Naive thymus-derived CD4-positive, alpha-beta T cell (primary cell): ENCODE results near the gene EPHA5. TPM values are rescaled to one million over a fixed set of nuclear protein-coding genes. Genes with fewer than 3 reads are reported as not detected.

Source experiments
- ATAC-seq: fragments of 150-1000 bp; cut with Tn5 transposase; 2 replicates; pipeline ENCODE4 v1.10.0; 2021; ENCODE audit warnings: mild to moderate bottlenecking, moderate library complexity
- CTCF ChIA-PET: fragments of 350-600 bp; sonication (Branson Sonifier 250); formaldehyde crosslinking; loops from one replicate; lab custom pipeline; 2021; ENCODE audit warnings: antibody characterized with exemption; lab: Charles Lee
- POLR2A ChIA-PET: fragments of 350-600 bp; sonication (Branson Sonifier 250); formaldehyde crosslinking; loops from one replicate; lab custom pipeline; 2021; ENCODE audit warnings: antibody characterized with exemption, inconsistent platforms; lab: Charles Lee
- DNase-seq, 9 donors: peaks; one replicate each; pipeline versions ENCODE4 v3.0.0 to v3.0.0-alpha.2; 2020 to 2022; ENCODE audit warnings: mixed read lengths in 1 of 9
- H3K27ac ChIP-seq: one replicate; pipeline ENCODE4 v1.7.0; 2013; ENCODE audit warnings: mild to moderate bottlenecking, low read depth, low read length, moderate library complexity
- H3K27me3 ChIP-seq, 2 donors: one replicate each; pipeline ENCODE4 v1.7.0; 2013; ENCODE audit warnings: low read length in 2 of 2, mild to moderate bottlenecking in 2 of 2, moderate library complexity in 2 of 2; ENCODE audit not compliant: control insufficient read depth in 2 of 2, insufficient read depth in 2 of 2
- H3K36me3 ChIP-seq, 3 experiments: 1 replicate in 2 of 3; 2 replicates in 1 of 3; pipeline ENCODE4 v1.7.0; 2013; ENCODE audit warnings: low read length in 3 of 3, mild to moderate bottlenecking in 3 of 3, moderate library complexity in 1 of 3; ENCODE audit not compliant: insufficient read depth in 3 of 3, control insufficient read depth in 2 of 3
- H3K4me1 ChIP-seq, 2 donors: one replicate each; pipeline ENCODE4 v1.7.0; 2013; ENCODE audit warnings: low read length in 2 of 2, mild to moderate bottlenecking in 2 of 2, moderate library complexity in 1 of 2; ENCODE audit not compliant: control insufficient read depth in 2 of 2, insufficient read depth in 2 of 2
- H3K4me3 ChIP-seq: 2 replicates; pipeline ENCODE4 v1.7.0; 2013; ENCODE audit warnings: mild to moderate bottlenecking, low read length
- H3K9me3 ChIP-seq, 3 experiments: 1 replicate in 2 of 3; 2 replicates in 1 of 3; pipeline ENCODE4 v1.7.0; 2013; ENCODE audit warnings: low read length in 3 of 3; ENCODE audit not compliant: control insufficient read depth in 2 of 3
- H3K27ac Mint-ChIP-seq, 9 donors: one replicate each; pipeline ENCODE4 v1.8.0; 2020 to 2022; ENCODE audit warnings: mixed read lengths in 9 of 9, mild to moderate bottlenecking in 8 of 9, moderate library complexity in 5 of 9, inconsistent platforms in 2 of 9
- H3K27me3 Mint-ChIP-seq, 5 donors: one replicate each; pipeline ENCODE4 v1.8.0; 2021 to 2022; ENCODE audit warnings: mixed read lengths in 5 of 5, mild to moderate bottlenecking in 1 of 5
- H3K36me3 Mint-ChIP-seq, 5 donors: one replicate each; pipeline ENCODE4 v1.8.0; 2020 to 2022; ENCODE audit warnings: mixed read lengths in 5 of 5, mild to moderate bottlenecking in 3 of 5, inconsistent platforms in 1 of 5
- H3K4me1 Mint-ChIP-seq, 7 donors: one replicate each; pipeline ENCODE4 v1.8.0; 2020 to 2022; ENCODE audit warnings: mixed read lengths in 7 of 7, mild to moderate bottlenecking in 3 of 7, inconsistent platforms in 1 of 7
- H3K4me3 Mint-ChIP-seq, 10 donors: one replicate each; pipeline ENCODE4 v1.8.0; 2020 to 2022; ENCODE audit warnings: mild to moderate bottlenecking in 10 of 10, mixed read lengths in 10 of 10, moderate library complexity in 6 of 10, inconsistent platforms in 2 of 10
- H3K9me3 Mint-ChIP-seq, 11 donors: one replicate each; pipeline ENCODE4 v1.8.0; 2020 to 2022; ENCODE audit warnings: mixed read lengths in 11 of 11, mild to moderate bottlenecking in 4 of 11, inconsistent platforms in 1 of 11, moderate library complexity in 1 of 11
- intact Hi-C, 2 donors: fragments of 100-400 bp; cut with micrococcal nuclease; formaldehyde crosslinking; loops; one replicate each; pipeline ENCODE4 v1.15.1; 2023
- polyA plus RNA-seq, 2 donors: library from polyadenylated mRNA; unstranded; fragments of 300-500 nt; fragmentation: Illumina TruSeq; gene quantifications; one replicate each; pipeline ENCODE4 v1.2.3, GENCODE V29; 2021
- total RNA-seq, 6 experiments: library from RNA in 5 of 6; stranded (reverse) in 5 of 6; gene quantifications; 1 replicate in 5 of 6; 2 replicates in 1 of 6; pipeline ENCODE4 v1.2.3 and lab custom pipeline; 2021 to 2026

Gene EPHA5
- total and polyA plus RNA-seq, 7 experiments from 2014 or later = not detected

DNA sequence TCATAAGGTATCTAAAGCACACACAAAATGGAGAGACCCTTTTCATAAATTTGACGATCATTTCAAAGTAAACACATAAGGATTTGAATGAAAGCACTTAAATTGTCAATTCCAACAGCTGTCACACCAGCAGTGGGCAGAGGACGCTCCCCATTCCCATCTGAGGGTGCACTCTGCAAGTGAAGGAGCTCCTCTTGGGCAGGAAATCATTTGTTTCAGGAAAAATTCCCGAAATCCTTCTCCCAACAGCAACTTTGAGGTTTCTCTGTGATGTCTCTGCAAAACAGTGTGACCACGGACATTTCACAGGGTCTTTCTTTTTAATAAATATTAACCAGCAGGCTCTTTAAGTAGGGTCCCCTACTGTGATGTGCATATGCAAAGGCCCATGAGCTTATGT is 111.0 kb downstream of the EPHA5 start:
- Histone ChIP-seq H3K27me3 (no peaks in the 10 kb centered on the region), H3K27ac (no peak overlapping the region), H3K4me3 (no peak overlapping the region), H3K4me1 (no peaks in the 10 kb centered on the region), H3K36me3 (no peaks in the 10 kb centered on the region), H3K9me3 (no peaks in the 10 kb centered on the region)
- no peak for ATAC-seq
- Mint-ChIP-seq H3K36me3 (no peaks in the 10 kb centered on the region), H3K4me1 (no peaks in the 10 kb centered on the region), H3K27ac (no peak overlapping the region), H3K9me3 (peaks cover 0 to 5% (median 0%) of the 10 kb centered on the region in 11 donors), H3K4me3 (no peak overlapping the region), H3K27me3 (no peaks in the 10 kb centered on the region)
- ChIA-PET POLR2A (no interaction called here), CTCF (no interaction called here)
- no peak for DNase-seq
- intact Hi-C loops = no loop called here

- H3K4me1 Mint-ChIP-seq = no peaks in the 10 kb centered on the region
- peaks cover 0 to under 1% (median 0%) of the 10 kb centered on the region in 5 donors for H3K36me3 Mint-ChIP-seq
- H3K27me3 ChIP-seq = no peaks in the 10 kb centered on the region
Measured at GRCh38 chr4:65552057-65552456, 118.2 kb downstream of the EPHA5 start.

GRCh38 chr4:65550500-65550899 is 119.8 kb downstream of the EPHA5 start:
- H3K27ac Mint-ChIP-seq = no peak overlapping the region
- peaks cover 0 to 4% (median 0%) of the 10 kb centered on the region in 5 donors for H3K36me3 Mint-ChIP-seq
- no peak overlapping the region for H3K27ac ChIP-seq
- H3K36me3 ChIP-seq = no peaks in the 10 kb centered on the region
- no peaks in the 10 kb centered on the region for H3K4me1 Mint-ChIP-seq
- H3K27me3 Mint-ChIP-seq = no peaks in the 10 kb centered on the region
- no peak for ATAC-seq
- peaks cover 0 to 10% (median 3%) of the 10 kb centered on the region in 11 donors for H3K9me3 Mint-ChIP-seq
- H3K9me3 ChIP-seq = no peaks in the 10 kb centered on the region
- CTCF ChIA-PET = no interaction called here
- H3K27me3 ChIP-seq = no peaks in the 10 kb centered on the region
- H3K4me3 ChIP-seq = no peak overlapping the region
- intact Hi-C loops = no loop called here
- POLR2A ChIA-PET = no interaction called here
- no peaks in the 10 kb centered on the region for H3K4me1 ChIP-seq
- no peak for DNase-seq
- H3K4me3 Mint-ChIP-seq = no peak overlapping the region

More at GRCh38 chr4:65552057-65552456, 118.2 kb downstream of the EPHA5 start:
- Histone ChIP-seq H3K4me1 (no peaks in the 10 kb centered on the region), H3K27ac (no peak overlapping the region), H3K9me3 (no peaks in the 10 kb centered on the region), H3K4me3 (no peak overlapping the region), H3K36me3 (no peaks in the 10 kb centered on the region)
- DNase-seq (no peak), ATAC-seq (no peak)
- Mint-ChIP-seq H3K9me3 (peaks cover 0 to 5% (median under 1%) of the 10 kb centered on the region in 11 donors), H3K4me3 (no peak overlapping the region), H3K27ac (no peak overlapping the region), H3K27me3 (no peaks in the 10 kb centered on the region)
- ChIA-PET CTCF (no interaction called here), POLR2A (no interaction called here)
- intact Hi-C loops = no loop called here

GRCh38 chr4:65546882-65547416 is 123.3 kb downstream of the EPHA5 start:
- Histone ChIP-seq H3K4me3 (no peak overlapping the region), H3K27me3 (no peaks in the 10 kb centered on the region), H3K36me3 (no peaks in the 10 kb centered on the region), H3K27ac (no peak overlapping the region), H3K9me3 (no peaks in the 10 kb centered on the region), H3K4me1 (no peaks in the 10 kb centered on the region)
- H3K27ac Mint-ChIP-seq = no peak overlapping the region
- peaks cover 0 to 6% (median 0%) of the 10 kb centered on the region in 5 donors for H3K36me3 Mint-ChIP-seq
- ATAC-seq (no peak), DNase-seq (no peak)
- ChIA-PET CTCF (no interaction called here), POLR2A (no interaction called here)
- peaks cover 0 to 16% (median 4%) of the 10 kb centered on the region in 11 donors for H3K9me3 Mint-ChIP-seq
- no peaks in the 10 kb centered on the region for H3K4me1 Mint-ChIP-seq
- no peak overlapping the region for H3K4me3 Mint-ChIP-seq
- intact Hi-C loops = no loop called here
- H3K27me3 Mint-ChIP-seq = no peaks in the 10 kb centered on the region

- Mint-ChIP-seq H3K36me3 (peaks cover 0 to 4% (median 0%) of the 10 kb centered on the region in 5 donors), H3K9me3 (peaks cover 0 to 20% (median 5%) of the 10 kb centered on the region in 11 donors), H3K27ac (no peak overlapping the region), H3K4me3 (no peak overlapping the region), H3K27me3 (no peaks in the 10 kb centered on the region), H3K4me1 (no peaks in the 10 kb centered on the region)
- intact Hi-C loops = no loop called here
- Histone ChIP-seq H3K9me3 (no peaks in the 10 kb centered on the region), H3K27me3 (no peaks in the 10 kb centered on the region), H3K36me3 (no peaks in the 10 kb centered on the region), H3K4me3 (no peak overlapping the region), H3K4me1 (no peaks in the 10 kb centered on the region), H3K27ac (no peak overlapping the region)
- ChIA-PET POLR2A (no interaction called here), CTCF (no interaction called here)
- DNase-seq (no peak), ATAC-seq (no peak)
Measured at GRCh38 chr4:65538571-65538970, 131.7 kb downstream of the EPHA5 start.

DNA sequence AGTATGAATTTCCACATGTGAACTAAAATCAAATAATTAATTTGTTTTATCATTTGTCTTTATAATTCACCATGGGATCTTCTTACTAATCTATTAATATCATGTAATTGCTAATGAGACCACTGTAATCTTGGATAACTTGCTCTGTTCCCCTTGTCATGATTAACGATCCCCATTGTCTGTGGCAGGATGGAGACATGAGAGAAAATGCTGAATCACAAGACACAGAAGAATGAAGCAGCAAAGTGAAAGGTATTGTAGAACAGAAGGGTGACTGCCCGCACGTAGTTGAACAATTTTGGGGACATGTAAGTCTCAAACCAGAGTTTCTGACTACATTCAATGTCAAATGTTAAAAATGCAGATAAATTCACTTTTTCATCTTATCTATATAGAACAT is 135.2 kb downstream of the EPHA5 start:
- intact Hi-C loops = no loop called here
- Histone ChIP-seq H3K27me3 (no peaks in the 10 kb centered on the region), H3K27ac (no peak overlapping the region), H3K36me3 (no peaks in the 10 kb centered on the region), H3K4me3 (no peak overlapping the region), H3K4me1 (no peaks in the 10 kb centered on the region), H3K9me3 (no peaks in the 10 kb centered on the region)
- Mint-ChIP-seq H3K27ac (no peak overlapping the region), H3K4me1 (no peaks in the 10 kb centered on the region), H3K4me3 (no peak overlapping the region), H3K36me3 (no peaks in the 10 kb centered on the region), H3K27me3 (no peaks in the 10 kb centered on the region), H3K9me3 (peaks cover 0 to 10% (median 3%) of the 10 kb centered on the region in 11 donors)
- ATAC-seq (no peak), DNase-seq (no peak)
- CTCF ChIA-PET = no interaction called here
- POLR2A ChIA-PET = no interaction called here

DNA sequence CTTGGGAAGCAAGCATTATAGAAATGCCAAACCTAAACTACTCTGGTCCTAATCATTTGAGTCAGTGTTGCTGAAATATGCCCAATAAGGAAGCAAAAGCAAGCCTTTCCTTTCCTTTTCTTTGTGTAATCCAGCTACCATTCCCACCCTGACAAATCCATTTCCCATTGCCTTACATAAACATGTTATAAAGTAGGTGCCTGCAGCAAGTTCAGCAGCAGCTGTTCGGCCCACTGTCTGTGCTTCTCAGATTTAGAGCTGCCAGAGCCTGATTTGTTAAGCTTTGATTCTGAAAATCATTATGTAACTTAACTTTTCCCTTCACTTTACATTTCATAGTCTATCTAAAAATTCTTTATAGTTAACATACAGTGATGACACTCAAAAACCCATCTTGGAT is 148.6 kb downstream of the EPHA5 start:
- Histone ChIP-seq H3K4me1 (no peaks in the 10 kb centered on the region), H3K27me3 (no peaks in the 10 kb centered on the region), H3K4me3 (no peak overlapping the region), H3K36me3 (no peaks in the 10 kb centered on the region), H3K9me3 (no peaks in the 10 kb centered on the region), H3K27ac (no peak overlapping the region)
- Mint-ChIP-seq H3K9me3 (peaks cover 0 to 16% (median 3%) of the 10 kb centered on the region in 11 donors), H3K27me3 (no peaks in the 10 kb centered on the region), H3K27ac (no peak overlapping the region), H3K36me3 (no peaks in the 10 kb centered on the region), H3K4me3 (no peak overlapping the region), H3K4me1 (no peaks in the 10 kb centered on the region)
- ATAC-seq (no peak), DNase-seq (no peak)
- POLR2A ChIA-PET = no interaction called here
- CTCF ChIA-PET = interaction anchor here (0.7 kb wide), 1 partner anchor 23 kb away, joined by 3 read pairs; no protein-coding TSS in a partner anchor
- intact Hi-C loops = no loop called here
